GM23248 (cell line): ENCODE measurements around the gene BLTP1. TPM values are rescaled to one million over a fixed set of nuclear protein-coding genes. Genes with fewer than 3 reads are reported as not detected.

ENCODE experiments used
- DNase-seq: peaks from one replicate; pipeline ENCODE4 v3.0.0-alpha.2; 2015
- H2AFZ ChIP-seq: fragments of 200-600 bp; sonication (generic); 2 replicates; pipeline ENCODE4 v1.6.1; 2016; ENCODE audit warnings: antibody characterized with exemption
- H3F3A ChIP-seq: fragments of 200-600 bp; sonication (generic); 2 replicates; pipeline ENCODE4 v1.6.1; 2016; ENCODE audit warnings: mild to moderate bottlenecking, antibody characterized with exemption, mixed run types; ENCODE audit not compliant: insufficient read depth
- H3K27ac ChIP-seq: fragments of 200-600 bp; sonication (generic); 2 replicates; pipeline ENCODE4 v1.5.1; 2016; ENCODE audit warnings: mild to moderate bottlenecking
- H3K27me3 ChIP-seq: fragments of 200-600 bp; sonication (generic); replicated peaks from 2 replicates; pipeline ENCODE4 v1.6.1; 2016; ENCODE audit warnings: mild to moderate bottlenecking; ENCODE audit not compliant: insufficient read depth
- H3K36me3 ChIP-seq: fragments of 200-600 bp; sonication (generic); 2 replicates; pipeline ENCODE4 v1.6.1; 2016; ENCODE audit warnings: low read depth, mild to moderate bottlenecking
- H3K4me1 ChIP-seq: fragments of 200-600 bp; sonication (generic); 2 replicates; pipeline ENCODE4 v1.6.1; 2016; ENCODE audit warnings: mild to moderate bottlenecking; ENCODE audit not compliant: insufficient read depth
- H3K4me2 ChIP-seq: fragments of 200-600 bp; sonication (generic); one replicate; pipeline ENCODE4 v1.6.1; 2016; ENCODE audit warnings: mild to moderate bottlenecking; ENCODE audit not compliant: unreplicated experiment
- H3K4me3 ChIP-seq: fragments of 200-600 bp; sonication (generic); 2 replicates; pipeline ENCODE4 v1.5.1; 2016; ENCODE audit warnings: mild to moderate bottlenecking
- H3K79me2 ChIP-seq: fragments of 200-600 bp; sonication (generic); 2 replicates; pipeline ENCODE4 v1.6.1; 2016; ENCODE audit warnings: mild to moderate bottlenecking; ENCODE audit not compliant: insufficient read depth
- H3K9ac ChIP-seq: fragments of 200-600 bp; sonication (generic); 2 replicates; pipeline ENCODE4 v1.6.1; 2016; ENCODE audit warnings: mild to moderate bottlenecking
- H3K9me2 ChIP-seq: fragments of 200-600 bp; sonication (generic); 2 replicates; pipeline ENCODE4 v1.6.1; 2016; ENCODE audit warnings: mixed run types, mild to moderate bottlenecking, moderate library complexity; ENCODE audit not compliant: insufficient read depth
- H3K9me3 ChIP-seq: fragments of 200-600 bp; sonication (generic); one replicate; pipeline ENCODE4 v1.6.1; 2017; ENCODE audit warnings: low read depth
- H4K20me1 ChIP-seq: fragments of 200-600 bp; sonication (generic); 2 replicates; pipeline ENCODE4 v1.6.0; 2016; ENCODE audit not compliant: insufficient read depth
- EZH2 ChIP-seq: fragments of 200-600 bp; sonication (generic); IDR thresholded peaks from 2 replicates; pipeline ENCODE4 v1.6.1; 2018; ENCODE audit warnings: antibody characterized with exemption, mild to moderate bottlenecking; ENCODE audit not compliant: insufficient read depth, poor library complexity, severe bottlenecking
- EZH2phosphoT487 ChIP-seq: fragments of 200-600 bp; sonication (generic); IDR thresholded peaks from 2 replicates; pipeline ENCODE4 v1.6.1; 2018; ENCODE audit warnings: antibody characterized with exemption, moderate library complexity, mild to moderate bottlenecking, low read depth; ENCODE audit not compliant: insufficient read depth
- WGBS, 2 experiments: methylation state at CpG; one replicate each; pipeline ENCODE4 v1.1.6; 2015 to 2017; ENCODE audit warnings: low lambda C conversion rate in 2 of 2, low coverage in 1 of 2; ENCODE audit errors: missing lambda C conversion rate in 2 of 2; 5-methylcytosine and 5-hydroxymethylcytosine counted together
- in situ Hi-C: fragments of 300-500 bp; cut with MboI; formaldehyde crosslinking; loops from 2 replicates; pipeline ENCODE4 v1.15.0; 2020
- polyA plus RNA-seq: library from polyadenylated mRNA; unstranded; fragments of >200 nt; fragmentation: Nextera tagmentation; extraction: Ambion mirVana; gene quantifications from 2 replicates; pipeline ENCODE4 v1.2.1, GENCODE V29; 2016
- total RNA-seq: library from RNA; depleted of rRNA; stranded (reverse); fragments of >200 nt; shearing (Covaris generic); gene quantifications from 2 replicates; pipeline ENCODE4 v1.2.3, GENCODE V29; 2014; rRNA removed

The BLTP1 gene
- total and polyA plus RNA-seq, 2 experiments from 2014 or later, result 9.8 to 41.7 TPM

GRCh38 chr4:122172266-122172665 lies 20.1 kb downstream of the BLTP1 start:
- Histone ChIP-seq H3K9ac (no peak overlapping the region), H2AFZ (no peak overlapping the region), H3K4me2 (no peak overlapping the region), H3K27ac (no peak overlapping the region), H3K4me1 (no peaks in the 10 kb centered on the region), H3K79me2 (peaks cover 47% of the 10 kb centered on the region), H3F3A (no peaks in the 10 kb centered on the region), H4K20me1 (no peaks in the 10 kb centered on the region), H3K9me3 (no peaks in the 10 kb centered on the region), H3K36me3 (peaks cover 18% of the 10 kb centered on the region), H3K27me3 (no peaks in the 10 kb centered on the region), H3K9me2 (no peaks in the 10 kb centered on the region), H3K4me3 (no peak overlapping the region)
- no peak for TF ChIP-seq EZH2phosphoT487
- no peak for TF ChIP-seq EZH2
- 55 to 64% methylated on average over 1 of the region's 1 CpG for WGBS, 2 experiments
- in situ Hi-C loops, result no loop called here
- no peak for DNase-seq

- in situ Hi-C loops, result no loop called here
- Histone ChIP-seq H3K4me3 (no peak overlapping the region), H3K9me2 (no peaks in the 10 kb centered on the region), H4K20me1 (no peaks in the 10 kb centered on the region), H3F3A (no peaks in the 10 kb centered on the region), H3K27me3 (no peaks in the 10 kb centered on the region), H3K36me3 (peaks cover 31% of the 10 kb centered on the region), H3K4me2 (no peak overlapping the region), H3K9me3 (no peaks in the 10 kb centered on the region), H3K4me1 (no peaks in the 10 kb centered on the region), H2AFZ (no peak overlapping the region), H3K9ac (no peak overlapping the region), H3K79me2 (no peaks in the 10 kb centered on the region), H3K27ac (no peak overlapping the region)
- TF ChIP-seq EZH2phosphoT487 (no peak), EZH2 (no peak)
- WGBS, 2 experiments, result 97 to 100% methylated on average over 1 of the region's 1 CpG
- DNase-seq, result no peak
These were observed 26.8 kb downstream of the BLTP1 start for GRCh38 chr4:122178961-122179360.

GRCh38 chr4:122195718-122196117 lies 43.6 kb downstream of the BLTP1 start:
- Histone ChIP-seq H3F3A (no peaks in the 10 kb centered on the region), H4K20me1 (no peaks in the 10 kb centered on the region), H3K4me1 (no peaks in the 10 kb centered on the region), H2AFZ (no peak overlapping the region), H3K27ac (no peak overlapping the region), H3K9me3 (no peaks in the 10 kb centered on the region), H3K36me3 (peaks cover 14% of the 10 kb centered on the region), H3K9ac (no peak overlapping the region), H3K4me3 (no peak overlapping the region), H3K9me2 (no peaks in the 10 kb centered on the region), H3K4me2 (no peak overlapping the region), H3K27me3 (no peaks in the 10 kb centered on the region), H3K79me2 (no peaks in the 10 kb centered on the region)
- in situ Hi-C loops, result no loop called here
- peak; percentile 12 for DNase-seq
- WGBS, 2 experiments, result 96 to 100% methylated on average over 1 of the region's 1 CpG
- TF ChIP-seq EZH2, result no peak
- no peak for TF ChIP-seq EZH2phosphoT487

Other genes starting within 250 kb of the BLTP1 start
- 0.22 TPM in 1 of 2 replicates, not detected in the other for gene TRPC3, start 200.3 kb upstream of the BLTP1 start, total RNA-seq
- gene TRPC3, start 200.3 kb upstream of the BLTP1 start, polyA plus RNA-seq, result not detected in 2 replicates
- gene ADAD1, start 226.7 kb downstream of the BLTP1 start, total RNA-seq, result not detected in 2 replicates
- not detected in 2 replicates for gene ADAD1, start 226.7 kb downstream of the BLTP1 start, polyA plus RNA-seq